CD4-positive, alpha-beta T cell treated with Interleukin-2 at 100 ng/mL for 4 hours (primary cell): Measurements from ENCODE around the gene ANGPTL8.

Experiments used
- DNase-seq: peaks from one replicate; pipeline ENCODE4 v3.0.0-alpha.2; 2020; ENCODE audit warnings: low spot score

ANGPTL8 gene

DNA sequence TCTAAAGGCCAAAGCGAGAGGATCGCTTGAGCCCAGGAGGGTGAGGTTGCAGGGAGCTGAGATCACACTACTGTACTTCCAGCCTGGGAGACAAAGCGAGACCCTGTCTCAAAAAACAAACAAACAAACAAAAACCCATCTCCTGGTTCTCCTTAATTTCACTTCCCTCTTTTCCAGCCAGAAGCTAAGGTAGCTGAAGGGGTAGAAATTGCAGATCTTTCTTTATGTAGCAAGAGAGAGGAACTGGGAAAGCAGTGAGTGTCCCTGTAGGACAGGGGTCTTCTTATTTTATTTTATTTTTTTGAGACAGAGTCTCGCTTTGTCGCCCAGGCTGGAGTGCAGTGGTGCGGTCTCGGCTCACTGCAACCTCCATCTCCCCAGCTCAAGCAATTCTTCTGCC is 52.0 kb downstream of the ANGPTL8 start:
- DNase-seq = no peak
